HEK293 (cell line): Measurements from ENCODE around the gene TMEM131L.
"Not testable (repeated sequence)": the region's sequence is repeated elsewhere in the genome, so short reads cannot be mapped to it uniquely, and the experiment has no call there.

Experiments
- MEIS1 ChIP-seq: sonication (generic); formaldehyde crosslinking; IDR thresholded peaks from 2 replicates; pipeline ENCODE4 v1.8.1; 2022; ENCODE audit warnings: missing genetic modification reagents, mild to moderate bottlenecking, borderline replicate concordance
- TCF7L2 ChIP-seq: IDR thresholded peaks from 2 replicates; pipeline ENCODE4 v1.6.1; 2011; ENCODE audit warnings: low read depth, mild to moderate bottlenecking, inconsistent platforms, low read length, moderate library complexity, borderline replicate concordance
- YY1 ChIP-seq: fragments of 450-650 bp; formaldehyde crosslinking; IDR thresholded peaks from 2 replicates; pipeline ENCODE4 v1.5.1; 2018; ENCODE audit warnings: missing biosample characterization, missing genetic modification characterization
- ZNF221 ChIP-seq: fragments of 450-650 bp; formaldehyde crosslinking; IDR thresholded peaks from 2 replicates; pipeline ENCODE4 v1.5.1; 2017; ENCODE audit warnings: missing biosample characterization, missing genetic modification characterization, borderline replicate concordance
- ZNF24 ChIP-seq: fragments of 450-650 bp; formaldehyde crosslinking; IDR thresholded peaks from 2 replicates; pipeline ENCODE4 v1.5.1; 2016; ENCODE audit warnings: missing biosample characterization, missing genetic modification characterization
- ZNF266 ChIP-seq: fragments of 450-650 bp; formaldehyde crosslinking; IDR thresholded peaks from 2 replicates; pipeline ENCODE4 v1.5.1; 2016; ENCODE audit warnings: missing biosample characterization, missing genetic modification characterization, low read depth
- ZNF274 ChIP-seq, 2 experiments: fragments of 200-500 bp in 1 of 2; fragments of 450-650 bp in 1 of 2; sonication (Bioruptor generic) in 1 of 2; formaldehyde crosslinking in 1 of 2; IDR thresholded peaks; 2 replicates each; pipeline versions ENCODE4 v1.5.1 to v1.6.1; 2014 to 2016; ENCODE audit warnings: borderline replicate concordance in 1 of 2, inconsistent platforms in 1 of 2, low read length in 1 of 2, missing biosample characterization in 1 of 2, missing genetic modification characterization in 1 of 2
- ZNF660 ChIP-seq: fragments of 450-650 bp; IDR thresholded peaks from 2 replicates; pipeline ENCODE4 v1.5.1; 2018; ENCODE audit warnings: missing biosample characterization, mild to moderate bottlenecking, missing genetic modification characterization
- ZNF791 ChIP-seq: fragments of 450-650 bp; formaldehyde crosslinking; IDR thresholded peaks from 2 replicates; pipeline ENCODE4 v1.5.1; 2016; ENCODE audit warnings: missing biosample characterization, missing genetic modification characterization
- TF ChIP-seq, protein P1 (sequence below): fragments of 450-650 bp; formaldehyde crosslinking; IDR thresholded peaks from 2 replicates; pipeline ENCODE4 v1.5.1; 2016; ENCODE audit warnings: missing biosample characterization, missing genetic modification characterization
- TF ChIP-seq, protein P2 (sequence below): fragments of 450-650 bp; formaldehyde crosslinking; IDR thresholded peaks from 2 replicates; pipeline ENCODE4 v1.5.1; 2016; ENCODE audit warnings: missing biosample characterization, missing genetic modification characterization
- TF ChIP-seq, protein P3 (sequence below): fragments of 450-650 bp; formaldehyde crosslinking; IDR thresholded peaks from 2 replicates; pipeline ENCODE4 v1.5.1; 2017; ENCODE audit warnings: missing biosample characterization, missing genetic modification characterization

DNA sequence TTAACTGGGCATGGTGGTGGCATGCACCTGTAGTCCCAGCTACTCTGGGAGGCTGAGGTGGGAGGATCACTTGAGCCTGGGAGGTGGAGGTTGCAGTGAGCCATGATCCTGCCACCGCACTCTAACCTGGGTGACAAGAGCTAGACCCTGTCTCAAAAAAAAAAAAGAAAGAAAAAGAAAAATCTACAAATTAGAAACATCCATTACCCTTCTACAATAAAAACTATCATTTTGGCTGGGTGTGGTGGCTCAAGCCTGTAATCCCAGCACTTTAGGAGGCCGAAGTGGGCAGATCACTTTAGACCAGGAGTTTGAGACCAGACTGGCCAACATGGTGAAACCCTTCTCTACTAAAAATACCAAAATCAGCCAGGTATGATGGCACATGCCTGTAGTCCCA lies 43.1 kb downstream of the TMEM131L start:
- not testable (repeated sequence) for TF ChIP-seq TCF7L2; ZNF24 (tag by site-specific recombination); ZNF660 (tag by site-specific recombination); YY1; ZNF266 (tag by site-specific recombination); ZNF274 (IDR thresholded peaks at IDR 0.05; ENCODE audit: low read length); ZNF274 (tag by site-specific recombination; IDR thresholded peaks at IDR 0.05; ENCODE audit: borderline replicate concordance); ZNF791 (tag by site-specific recombination); MEIS1 (CRISPR knock-in tag); ZNF221 (tag by site-specific recombination)
- TF ChIP-seq, protein P1, sequence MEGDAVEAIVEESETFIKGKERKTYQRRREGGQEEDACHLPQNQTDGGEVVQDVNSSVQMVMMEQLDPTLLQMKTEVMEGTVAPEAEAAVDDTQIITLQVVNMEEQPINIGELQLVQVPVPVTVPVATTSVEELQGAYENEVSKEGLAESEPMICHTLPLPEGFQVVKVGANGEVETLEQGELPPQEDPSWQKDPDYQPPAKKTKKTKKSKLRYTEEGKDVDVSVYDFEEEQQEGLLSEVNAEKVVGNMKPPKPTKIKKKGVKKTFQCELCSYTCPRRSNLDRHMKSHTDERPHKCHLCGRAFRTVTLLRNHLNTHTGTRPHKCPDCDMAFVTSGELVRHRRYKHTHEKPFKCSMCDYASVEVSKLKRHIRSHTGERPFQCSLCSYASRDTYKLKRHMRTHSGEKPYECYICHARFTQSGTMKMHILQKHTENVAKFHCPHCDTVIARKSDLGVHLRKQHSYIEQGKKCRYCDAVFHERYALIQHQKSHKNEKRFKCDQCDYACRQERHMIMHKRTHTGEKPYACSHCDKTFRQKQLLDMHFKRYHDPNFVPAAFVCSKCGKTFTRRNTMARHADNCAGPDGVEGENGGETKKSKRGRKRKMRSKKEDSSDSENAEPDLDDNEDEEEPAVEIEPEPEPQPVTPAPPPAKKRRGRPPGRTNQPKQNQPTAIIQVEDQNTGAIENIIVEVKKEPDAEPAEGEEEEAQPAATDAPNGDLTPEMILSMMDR (tag by site-specific recombination) = not testable (repeated sequence)
- TF ChIP-seq, protein P2, sequence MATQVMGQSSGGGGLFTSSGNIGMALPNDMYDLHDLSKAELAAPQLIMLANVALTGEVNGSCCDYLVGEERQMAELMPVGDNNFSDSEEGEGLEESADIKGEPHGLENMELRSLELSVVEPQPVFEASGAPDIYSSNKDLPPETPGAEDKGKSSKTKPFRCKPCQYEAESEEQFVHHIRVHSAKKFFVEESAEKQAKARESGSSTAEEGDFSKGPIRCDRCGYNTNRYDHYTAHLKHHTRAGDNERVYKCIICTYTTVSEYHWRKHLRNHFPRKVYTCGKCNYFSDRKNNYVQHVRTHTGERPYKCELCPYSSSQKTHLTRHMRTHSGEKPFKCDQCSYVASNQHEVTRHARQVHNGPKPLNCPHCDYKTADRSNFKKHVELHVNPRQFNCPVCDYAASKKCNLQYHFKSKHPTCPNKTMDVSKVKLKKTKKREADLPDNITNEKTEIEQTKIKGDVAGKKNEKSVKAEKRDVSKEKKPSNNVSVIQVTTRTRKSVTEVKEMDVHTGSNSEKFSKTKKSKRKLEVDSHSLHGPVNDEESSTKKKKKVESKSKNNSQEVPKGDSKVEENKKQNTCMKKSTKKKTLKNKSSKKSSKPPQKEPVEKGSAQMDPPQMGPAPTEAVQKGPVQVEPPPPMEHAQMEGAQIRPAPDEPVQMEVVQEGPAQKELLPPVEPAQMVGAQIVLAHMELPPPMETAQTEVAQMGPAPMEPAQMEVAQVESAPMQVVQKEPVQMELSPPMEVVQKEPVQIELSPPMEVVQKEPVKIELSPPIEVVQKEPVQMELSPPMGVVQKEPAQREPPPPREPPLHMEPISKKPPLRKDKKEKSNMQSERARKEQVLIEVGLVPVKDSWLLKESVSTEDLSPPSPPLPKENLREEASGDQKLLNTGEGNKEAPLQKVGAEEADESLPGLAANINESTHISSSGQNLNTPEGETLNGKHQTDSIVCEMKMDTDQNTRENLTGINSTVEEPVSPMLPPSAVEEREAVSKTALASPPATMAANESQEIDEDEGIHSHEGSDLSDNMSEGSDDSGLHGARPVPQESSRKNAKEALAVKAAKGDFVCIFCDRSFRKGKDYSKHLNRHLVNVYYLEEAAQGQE (tag by site-specific recombination) = not testable (repeated sequence)
- TF ChIP-seq, protein P3, sequence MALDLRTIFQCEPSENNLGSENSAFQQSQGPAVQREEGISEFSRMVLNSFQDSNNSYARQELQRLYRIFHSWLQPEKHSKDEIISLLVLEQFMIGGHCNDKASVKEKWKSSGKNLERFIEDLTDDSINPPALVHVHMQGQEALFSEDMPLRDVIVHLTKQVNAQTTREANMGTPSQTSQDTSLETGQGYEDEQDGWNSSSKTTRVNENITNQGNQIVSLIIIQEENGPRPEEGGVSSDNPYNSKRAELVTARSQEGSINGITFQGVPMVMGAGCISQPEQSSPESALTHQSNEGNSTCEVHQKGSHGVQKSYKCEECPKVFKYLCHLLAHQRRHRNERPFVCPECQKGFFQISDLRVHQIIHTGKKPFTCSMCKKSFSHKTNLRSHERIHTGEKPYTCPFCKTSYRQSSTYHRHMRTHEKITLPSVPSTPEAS = not testable (repeated sequence)
